ENCODE data around the gene KLHDC3.
"Not testable (repeated sequence)": the region's sequence is repeated elsewhere in the genome, so short reads cannot be mapped to it uniquely, and the experiment has no call there.

KLHDC3 gene

GRCh38 chr6:43029120-43029519, 15.1 kb downstream of the KLHDC3 start:
- Histone ChIP-seq H3K27me3 (ENCODE audit: control insufficient read depth, insufficient read depth, low read length) (no peaks in the 10 kb centered on the region), H3K4me1 (ENCODE audit: control insufficient read depth, insufficient read depth, low read length) (no peaks in the 10 kb centered on the region), H3K36me3 (ENCODE audit: control insufficient read depth, insufficient read depth, low read length) (peaks cover 80% of the 10 kb centered on the region), H3K27ac (ENCODE audit: low read depth, low read length) (no peak overlapping the region), H3K4me3 (ENCODE audit: low read depth, low read length) (no peak overlapping the region), H3K9me3 (ENCODE audit: control insufficient read depth, insufficient read depth, low read length) (no peaks in the 10 kb centered on the region), H3K9ac (ENCODE audit: low read depth, low read length) (no peak overlapping the region)

- Histone ChIP-seq H3K4me1 (ENCODE audit: control insufficient read depth, insufficient read depth, low read length) (no peaks in the 10 kb centered on the region), H3K27me3 (ENCODE audit: control insufficient read depth, insufficient read depth, low read length) (no peaks in the 10 kb centered on the region), H3K27ac (ENCODE audit: low read depth, low read length) (no peak overlapping the region), H3K9me3 (ENCODE audit: control insufficient read depth, insufficient read depth, low read length) (no peaks in the 10 kb centered on the region), H3K36me3 (ENCODE audit: control insufficient read depth, insufficient read depth, low read length) (peaks cover 70% of the 10 kb centered on the region), H3K4me3 (ENCODE audit: low read depth, low read length) (no peak overlapping the region), H3K9ac (ENCODE audit: low read depth, low read length) (no peak overlapping the region)
Observed at GRCh38 chr6:43032326-43032725, 18.3 kb downstream of the KLHDC3 start.

GRCh38 chr6:43033496-43034189, 19.6 kb downstream of the KLHDC3 start:
- Histone ChIP-seq H3K36me3 (ENCODE audit: control insufficient read depth, insufficient read depth, low read length) (peaks cover 71% of the 10 kb centered on the region), H3K4me1 (ENCODE audit: control insufficient read depth, insufficient read depth, low read length) (no peaks in the 10 kb centered on the region), H3K9ac (ENCODE audit: low read depth, low read length) (no peak overlapping the region), H3K4me3 (ENCODE audit: low read depth, low read length) (no peak overlapping the region), H3K9me3 (ENCODE audit: control insufficient read depth, insufficient read depth, low read length) (no peaks in the 10 kb centered on the region), H3K27ac (ENCODE audit: low read depth, low read length) (no peak overlapping the region), H3K27me3 (ENCODE audit: control insufficient read depth, insufficient read depth, low read length) (no peaks in the 10 kb centered on the region)

GRCh38 chr6:43034190-43034525, 20.1 kb downstream of the KLHDC3 start:
- no peaks in the 10 kb centered on the region for H3K4me1 ChIP-seq (ENCODE audit: control insufficient read depth, insufficient read depth, low read length)
- no peaks in the 10 kb centered on the region for H3K27me3 ChIP-seq (ENCODE audit: control insufficient read depth, insufficient read depth, low read length)
- no peak overlapping the region for H3K27ac ChIP-seq (ENCODE audit: low read depth, low read length)
- no peak overlapping the region for H3K9ac ChIP-seq (ENCODE audit: low read depth, low read length)
- H3K4me3 ChIP-seq (ENCODE audit: low read depth, low read length) = no peak overlapping the region
- H3K9me3 ChIP-seq (ENCODE audit: control insufficient read depth, insufficient read depth, low read length) = no peaks in the 10 kb centered on the region
- peaks cover 67% of the 10 kb centered on the region for H3K36me3 ChIP-seq (ENCODE audit: control insufficient read depth, insufficient read depth, low read length)

GRCh38 chr6:43035495-43036194, 21.6 kb downstream of the KLHDC3 start:
- Histone ChIP-seq H3K27ac (ENCODE audit: low read depth, low read length) (no peak overlapping the region), H3K36me3 (ENCODE audit: control insufficient read depth, insufficient read depth, low read length) (peaks cover 57% of the 10 kb centered on the region)

GRCh38 chr6:43036712-43037111, 22.7 kb downstream of the KLHDC3 start:
- no peak overlapping the region for H3K4me3 ChIP-seq (ENCODE audit: low read depth, low read length)
- no peaks in the 10 kb centered on the region for H3K4me1 ChIP-seq (ENCODE audit: control insufficient read depth, insufficient read depth, low read length)
- H3K36me3 ChIP-seq (ENCODE audit: control insufficient read depth, insufficient read depth, low read length) = peaks cover 62% of the 10 kb centered on the region
- H3K9ac ChIP-seq (ENCODE audit: low read depth, low read length) = no peak overlapping the region
- no peak overlapping the region for H3K27ac ChIP-seq (ENCODE audit: low read depth, low read length)
- H3K9me3 ChIP-seq (ENCODE audit: control insufficient read depth, insufficient read depth, low read length) = no peaks in the 10 kb centered on the region
- H3K27me3 ChIP-seq (ENCODE audit: control insufficient read depth, insufficient read depth, low read length) = no peaks in the 10 kb centered on the region

More at GRCh38 chr6:43035495-43036194, 21.6 kb downstream of the KLHDC3 start:
- no peak overlapping the region for H3K9ac ChIP-seq (ENCODE audit: low read depth, low read length)
- no peak overlapping the region for H3K4me3 ChIP-seq (ENCODE audit: low read depth, low read length)
- H3K4me1 ChIP-seq (ENCODE audit: control insufficient read depth, insufficient read depth, low read length) = no peaks in the 10 kb centered on the region
- H3K9me3 ChIP-seq (ENCODE audit: control insufficient read depth, insufficient read depth, low read length) = no peaks in the 10 kb centered on the region
- H3K27me3 ChIP-seq (ENCODE audit: control insufficient read depth, insufficient read depth, low read length) = no peaks in the 10 kb centered on the region

GRCh38 chr6:43037197-43037596, 23.1 kb downstream of the KLHDC3 start:
- Histone ChIP-seq H3K9me3 (ENCODE audit: control insufficient read depth, insufficient read depth, low read length) (no peaks in the 10 kb centered on the region), H3K4me3 (ENCODE audit: low read depth, low read length) (no peak overlapping the region), H3K27me3 (ENCODE audit: control insufficient read depth, insufficient read depth, low read length) (no peaks in the 10 kb centered on the region), H3K27ac (ENCODE audit: low read depth, low read length) (no peak overlapping the region), H3K4me1 (ENCODE audit: control insufficient read depth, insufficient read depth, low read length) (no peaks in the 10 kb centered on the region), H3K9ac (ENCODE audit: low read depth, low read length) (no peak overlapping the region), H3K36me3 (ENCODE audit: control insufficient read depth, insufficient read depth, low read length) (peaks cover 59% of the 10 kb centered on the region)

GRCh38 chr6:43037706-43038105, 23.7 kb downstream of the KLHDC3 start:
- H3K9me3 ChIP-seq (ENCODE audit: control insufficient read depth, insufficient read depth, low read length) = no peaks in the 10 kb centered on the region
- H3K27me3 ChIP-seq (ENCODE audit: control insufficient read depth, insufficient read depth, low read length) = no peaks in the 10 kb centered on the region
- H3K9ac ChIP-seq (ENCODE audit: low read depth, low read length) = no peak overlapping the region
- H3K27ac ChIP-seq (ENCODE audit: low read depth, low read length) = no peak overlapping the region
- H3K36me3 ChIP-seq (ENCODE audit: control insufficient read depth, insufficient read depth, low read length) = peaks cover 58% of the 10 kb centered on the region
- no peak overlapping the region for H3K4me3 ChIP-seq (ENCODE audit: low read depth, low read length)
- no peaks in the 10 kb centered on the region for H3K4me1 ChIP-seq (ENCODE audit: control insufficient read depth, insufficient read depth, low read length)

GRCh38 chr6:43038727-43039126, 24.7 kb downstream of the KLHDC3 start:
- Histone ChIP-seq H3K9me3 (ENCODE audit: control insufficient read depth, insufficient read depth, low read length) (no peaks in the 10 kb centered on the region), H3K27me3 (ENCODE audit: control insufficient read depth, insufficient read depth, low read length) (no peaks in the 10 kb centered on the region), H3K4me1 (ENCODE audit: control insufficient read depth, insufficient read depth, low read length) (no peaks in the 10 kb centered on the region), H3K27ac (ENCODE audit: low read depth, low read length) (no peak overlapping the region), H3K36me3 (ENCODE audit: control insufficient read depth, insufficient read depth, low read length) (peaks cover 61% of the 10 kb centered on the region), H3K4me3 (ENCODE audit: low read depth, low read length) (no peak overlapping the region), H3K9ac (ENCODE audit: low read depth, low read length) (no peak overlapping the region)

GRCh38 chr6:43040542-43041257, 26.7 kb downstream of the KLHDC3 start:
- Histone ChIP-seq H3K27ac (ENCODE audit: low read depth, low read length) (no peak overlapping the region), H3K27me3 (ENCODE audit: control insufficient read depth, insufficient read depth, low read length) (no peaks in the 10 kb centered on the region), H3K36me3 (ENCODE audit: control insufficient read depth, insufficient read depth, low read length) (peaks cover 54% of the 10 kb centered on the region), H3K9ac (ENCODE audit: low read depth, low read length) (no peak overlapping the region), H3K4me3 (ENCODE audit: low read depth, low read length) (no peak overlapping the region), H3K9me3 (ENCODE audit: control insufficient read depth, insufficient read depth, low read length) (no peaks in the 10 kb centered on the region), H3K4me1 (ENCODE audit: control insufficient read depth, insufficient read depth, low read length) (no peaks in the 10 kb centered on the region)

GRCh38 chr6:43041475-43041874, 27.4 kb downstream of the KLHDC3 start:
- not testable (repeated sequence) for H3K4me3 ChIP-seq (ENCODE audit: low read depth, low read length); H3K27ac ChIP-seq (ENCODE audit: low read depth, low read length); H3K9me3 ChIP-seq (ENCODE audit: control insufficient read depth, insufficient read depth, low read length); H3K27me3 ChIP-seq (ENCODE audit: control insufficient read depth, insufficient read depth, low read length); H3K9ac ChIP-seq (ENCODE audit: low read depth, low read length); H3K4me1 ChIP-seq (ENCODE audit: control insufficient read depth, insufficient read depth, low read length)
- H3K36me3 ChIP-seq (ENCODE audit: control insufficient read depth, insufficient read depth, low read length) = peaks cover 58% of the 10 kb centered on the region
